Measurements from ENCODE around the gene PUS1. TPM values are rescaled to one million over a fixed set of nuclear protein-coding genes. Genes with fewer than 3 reads are reported as not detected.

PUS1 gene
- total and polyA plus RNA-seq, 9 of the 15 experiments (the other 6 are each of a cell fraction or from before 2014, with no cell fraction given) = 1.9 to 90.8 (median 30.0) TPM

DNA sequence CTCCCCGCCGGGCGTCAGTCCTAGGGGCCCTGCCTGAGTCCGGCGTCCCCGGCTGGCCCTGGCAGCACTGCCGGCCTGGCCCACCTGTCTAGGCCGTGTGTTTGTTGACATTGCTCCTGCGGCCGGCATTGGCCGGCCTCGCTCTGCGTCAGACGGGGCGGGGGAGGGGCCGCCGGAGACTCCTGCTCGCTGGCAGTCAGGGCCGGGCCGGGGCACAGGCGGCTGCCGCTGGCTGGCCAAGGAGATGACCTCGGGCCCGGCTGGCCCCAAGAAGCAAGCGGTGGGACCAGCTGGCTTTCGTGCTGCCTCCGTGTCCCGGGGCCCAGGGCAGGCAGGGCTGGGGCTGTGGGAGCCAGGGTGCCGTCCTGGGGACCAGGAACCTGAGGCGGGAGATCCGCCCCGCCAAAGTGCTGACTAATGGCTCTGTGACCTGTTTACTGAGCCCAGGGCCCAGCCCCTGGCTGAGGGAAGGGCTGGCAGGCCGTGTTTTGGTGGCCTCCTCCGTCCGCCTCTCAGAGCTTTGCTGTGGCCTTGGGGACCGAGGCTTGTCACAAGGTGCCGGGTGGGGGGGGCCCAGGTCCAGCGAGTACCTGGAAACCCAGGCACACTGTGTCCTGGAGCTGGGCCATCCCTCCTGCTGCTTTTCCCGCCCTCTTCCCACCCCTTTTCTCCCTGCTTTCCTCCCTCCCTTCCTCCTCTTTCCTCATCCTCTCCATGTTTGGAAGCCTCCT lies 32.8 kb upstream of the PUS1 start (continued):
- no peak for TF ChIP-seq GABPA (tag; conservative IDR thresholded peaks at IDR 0.05; ENCODE audit: low read depth)
- no peak for TF ChIP-seq ZNF146 (CRISPR knock-in tag; IDR thresholded peaks at IDR 0.05; ENCODE audit: unreplicated experiment)
- no peak for TF ChIP-seq DNMT1 (IDR thresholded peaks at IDR 0.05)
- peak; percentile 68 for TF ChIP-seq SUPT5H (IDR thresholded peaks at IDR 0.05)
- no peak for TF ChIP-seq ZNF79 (CRISPR knock-in tag; IDR thresholded peaks at IDR 0.05; ENCODE audit: low read depth)
- TF ChIP-seq, protein P1, sequence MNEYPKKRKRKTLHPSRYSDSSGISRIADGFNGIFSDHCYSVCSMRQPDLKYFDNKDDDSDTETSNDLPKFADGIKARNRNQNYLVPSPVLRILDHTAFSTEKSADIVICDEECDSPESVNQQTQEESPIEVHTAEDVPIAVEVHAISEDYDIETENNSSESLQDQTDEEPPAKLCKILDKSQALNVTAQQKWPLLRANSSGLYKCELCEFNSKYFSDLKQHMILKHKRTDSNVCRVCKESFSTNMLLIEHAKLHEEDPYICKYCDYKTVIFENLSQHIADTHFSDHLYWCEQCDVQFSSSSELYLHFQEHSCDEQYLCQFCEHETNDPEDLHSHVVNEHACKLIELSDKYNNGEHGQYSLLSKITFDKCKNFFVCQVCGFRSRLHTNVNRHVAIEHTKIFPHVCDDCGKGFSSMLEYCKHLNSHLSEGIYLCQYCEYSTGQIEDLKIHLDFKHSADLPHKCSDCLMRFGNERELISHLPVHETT (CRISPR knock-in tag; conservative IDR thresholded peaks at IDR 0.05 in 1 of 2, IDR thresholded peaks at IDR 0.05 in 1 of 2) = peak in 1 of 2 experiments; percentile 53; a peak in 1 of 4 replicates
- no peak for TF ChIP-seq ZSCAN32 (CRISPR knock-in tag; IDR thresholded peaks at IDR 0.05)
- TF ChIP-seq KLF16 (IDR thresholded peaks at IDR 0.05) = no peak
- TF ChIP-seq CBX2 (IDR thresholded peaks at IDR 0.05; ENCODE audit: insufficient read depth, low read length, poor library complexity, severe bottlenecking) = no peak
- no peak for TF ChIP-seq ZNF133 (CRISPR knock-in tag; IDR thresholded peaks at IDR 0.05)
- TF ChIP-seq PYGO2 (tag; IDR thresholded peaks at IDR 0.05) = no peak
- TF ChIP-seq TCF7 (IDR thresholded peaks at IDR 0.05; ENCODE audit: borderline replicate concordance) = no peak
- TF ChIP-seq SIX5 (IDR thresholded peaks at IDR 0.05; ENCODE audit: borderline replicate concordance in 1 of 2, insufficient read depth in 1 of 2, low read depth in 1 of 2, low read length in 2 of 2) = no peak
- 0 out of 2 replicates have a peak, but pooled peaks have one; percentile 17 for TF ChIP-seq ZNF431 (CRISPR knock-in tag; IDR thresholded peaks at IDR 0.05)
- TF ChIP-seq CCNT2 (IDR thresholded peaks at IDR 0.05; ENCODE audit: borderline replicate concordance, extremely low read depth, insufficient read length, low read depth, low read length) = peak; percentile 89
- TF ChIP-seq ZNF274 (IDR thresholded peaks at IDR 0.05; ENCODE audit: borderline replicate concordance, low read depth, low read length) = no peak
- TF ChIP-seq, protein P2, sequence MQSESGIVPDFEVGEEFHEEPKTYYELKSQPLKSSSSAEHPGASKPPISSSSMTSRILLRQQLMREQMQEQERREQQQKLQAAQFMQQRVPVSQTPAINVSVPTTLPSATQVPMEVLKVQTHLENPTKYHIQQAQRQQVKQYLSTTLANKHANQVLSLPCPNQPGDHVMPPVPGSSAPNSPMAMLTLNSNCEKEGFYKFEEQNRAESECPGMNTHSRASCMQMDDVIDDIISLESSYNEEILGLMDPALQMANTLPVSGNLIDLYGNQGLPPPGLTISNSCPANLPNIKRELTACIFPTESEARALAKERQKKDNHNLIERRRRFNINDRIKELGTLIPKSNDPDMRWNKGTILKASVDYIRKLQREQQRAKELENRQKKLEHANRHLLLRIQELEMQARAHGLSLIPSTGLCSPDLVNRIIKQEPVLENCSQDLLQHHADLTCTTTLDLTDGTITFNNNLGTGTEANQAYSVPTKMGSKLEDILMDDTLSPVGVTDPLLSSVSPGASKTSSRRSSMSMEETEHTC (IDR thresholded peaks at IDR 0.05) = no peak
- no peak for TF ChIP-seq ZNF165 (CRISPR knock-in tag; IDR thresholded peaks at IDR 0.05; ENCODE audit: borderline replicate concordance)
- no peak for TF ChIP-seq HMG20A (CRISPR knock-in tag; conservative IDR thresholded peaks at IDR 0.05)
- no peak for TF ChIP-seq MTA1 (IDR thresholded peaks at IDR 0.05; ENCODE audit: borderline replicate concordance)
- TF ChIP-seq ZBTB17 (CRISPR knock-in tag; IDR thresholded peaks at IDR 0.05) = no peak
- TF ChIP-seq, protein P3, sequence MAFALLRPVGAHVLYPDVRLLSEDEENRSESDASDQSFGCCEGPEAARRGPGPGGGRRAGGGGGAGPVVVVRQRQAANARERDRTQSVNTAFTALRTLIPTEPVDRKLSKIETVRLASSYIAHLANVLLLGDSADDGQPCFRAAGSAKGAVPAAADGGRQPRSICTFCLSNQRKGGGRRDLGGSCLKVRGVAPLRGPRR (CRISPR knock-in tag; IDR thresholded peaks at IDR 0.05) = no peak
- TF ChIP-seq CBFA2T2 (conservative IDR thresholded peaks at IDR 0.05) = no peak
- peak; percentile 92 for TF ChIP-seq POLR2G (IDR thresholded peaks at IDR 0.05; ENCODE audit: low read depth, low read length)
- TF ChIP-seq ETS2 (tag; IDR thresholded peaks at IDR 0.05; ENCODE audit: borderline replicate concordance, poor library complexity, severe bottlenecking) = no peak
- TF ChIP-seq ZNF644 (tag; IDR thresholded peaks at IDR 0.05; ENCODE audit: low read depth) = no peak
- peak; percentile 61 for TF ChIP-seq CXXC5 (CRISPR knock-in tag; IDR thresholded peaks at IDR 0.05)
